ENCODE results near the gene DAND5. TPM values are rescaled to one million over a fixed set of nuclear protein-coding genes. Genes with fewer than 3 reads are reported as not detected.
A peak's percentile ranks its signal among the peaks of the same experiment; 100 is the strongest.

DAND5 gene
- total and polyA plus RNA-seq, 2 of the 13 experiments (the other 11 are each of a cell fraction or from before 2014, with no cell fraction given): 0.04 TPM; not detected in 1

- TF ChIP-seq ZBTB37 (CRISPR knock-in tag; IDR thresholded peaks at IDR 0.05) (no peak), ETV6 (CRISPR knock-in tag; conservative IDR thresholded peaks at IDR 0.05) (no peak), ZFYVE20 (CRISPR knock-in tag; IDR thresholded peaks at IDR 0.05; ENCODE audit: borderline replicate concordance, low read depth) (no peak), MBNL3 (CRISPR knock-in tag; conservative IDR thresholded peaks at IDR 0.05) (no peak), ZNF333 (CRISPR knock-in tag; IDR thresholded peaks at IDR 0.05; ENCODE audit: borderline replicate concordance) (no peak), SALL1 (CRISPR knock-in tag; IDR thresholded peaks at IDR 0.05) (0 out of 2 replicates have a peak, but pooled peaks have one; percentile 40), ZNF768 (CRISPR knock-in tag; IDR thresholded peaks at IDR 0.05) (peak; percentile 39; the same call in 1 of the 2 replicates), NR2F1 (CRISPR knock-in tag; IDR thresholded peaks at IDR 0.05) (no peak), ZUFSP (CRISPR knock-in tag; IDR thresholded peaks at IDR 0.05; ENCODE audit: borderline replicate concordance) (no peak), SPEN (CRISPR knock-in tag; IDR thresholded peaks at IDR 0.05; ENCODE audit: low read depth) (0 out of 2 replicates have a peak, but pooled peaks have one; percentile 38), ZNF407 (CRISPR knock-in tag; IDR thresholded peaks at IDR 0.05; ENCODE audit: not compliant biosample characterization) (no peak), MIXL1 (CRISPR knock-in tag; IDR thresholded peaks at IDR 0.05) (no peak), SKI (IDR thresholded peaks at IDR 0.05; ENCODE audit: partially characterized antibody) (no peak), ERF (CRISPR knock-in tag; IDR thresholded peaks at IDR 0.05) (no peak), ZNF777 (CRISPR knock-in tag; IDR thresholded peaks at IDR 0.05) (peak; percentile 64; the same call in 1 of the 2 replicates), ZFP36L1 (CRISPR knock-in tag; IDR thresholded peaks at IDR 0.05) (no peak), ZBTB21 (CRISPR knock-in tag; IDR thresholded peaks at IDR 0.05) (no peak)
Observed at GRCh38 chr19:12994701-12995595, 25.6 kb downstream of the DAND5 start, which contains the start of gene NFIX (continued).

Data from HepG2 (cell line).